ENCODE data around the gene SSPN.

Gene SSPN

GRCh38 chr12:26188127-26188526 is 7.2 kb upstream of the SSPN start:
- no peak for DNase-seq

DNA sequence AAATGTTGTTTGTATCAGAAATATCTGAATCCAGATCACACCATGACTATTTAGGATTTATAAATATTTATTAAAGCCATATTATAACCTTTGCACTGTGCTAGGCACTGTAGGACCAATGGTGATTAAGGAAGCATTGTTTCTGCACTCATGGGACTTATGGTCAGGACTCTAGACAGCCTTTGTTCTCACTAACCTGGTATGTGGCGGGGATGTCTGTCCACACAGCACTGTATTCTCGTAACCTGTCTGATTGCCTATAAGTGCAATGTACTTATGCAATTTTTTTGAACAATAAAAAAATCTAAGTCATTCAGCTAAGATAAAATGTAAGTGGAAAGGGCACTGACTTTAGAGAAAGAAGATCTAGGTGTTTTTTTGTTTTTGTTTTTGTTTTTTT is 6.7 kb upstream of the SSPN start:
- no peak for DNase-seq

- no peak for DNase-seq
Observed at GRCh38 chr12:26192142-26192541, 3.2 kb upstream of the SSPN start.

- DNase-seq = no peak
Observed at GRCh38 chr12:26193539-26193938, 1.8 kb upstream of the SSPN start.

GRCh38 chr12:26195641-26196420 is 458 bp downstream of the SSPN start:
- peak; percentile 22 to 24 for DNase-seq

DNA sequence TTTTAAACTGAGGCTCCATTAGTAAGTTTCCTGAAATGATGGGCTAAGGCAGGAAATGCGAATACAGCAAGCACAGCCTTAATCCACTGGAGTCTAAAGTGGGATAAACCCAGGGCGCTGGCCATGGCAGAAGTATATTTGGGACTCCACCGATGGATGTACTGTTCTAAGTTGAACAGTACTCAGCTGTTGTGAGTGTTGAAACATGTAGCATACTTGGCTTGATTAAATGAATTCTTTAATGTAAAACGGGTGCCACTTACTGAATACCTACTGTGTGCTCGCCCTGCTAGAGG is 996 bp downstream of the SSPN start:
- DNase-seq = no peak

GRCh38 chr12:26197832-26198231 is 2.5 kb downstream of the SSPN start:
- DNase-seq = no peak

DNA sequence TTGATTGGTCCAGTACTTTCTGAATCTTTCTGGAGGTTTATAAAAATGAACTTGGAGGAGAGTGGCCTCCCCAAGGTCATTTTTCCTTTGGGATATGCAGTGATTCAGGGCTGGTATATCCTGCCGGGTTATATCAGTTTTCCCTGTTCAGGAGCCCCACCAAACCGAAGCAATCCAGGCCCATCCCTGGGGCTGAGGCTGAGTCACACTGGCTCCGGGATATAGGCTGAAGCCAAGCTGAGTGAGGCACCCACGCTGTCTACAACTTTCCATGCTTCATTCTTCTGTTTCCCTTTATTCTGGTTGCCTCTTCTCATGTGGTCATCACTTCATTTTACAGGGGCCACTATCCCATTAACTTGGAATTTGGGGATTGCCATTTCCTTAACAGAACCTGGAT is 3.4 kb downstream of the SSPN start:
- no peak for DNase-seq

DNA sequence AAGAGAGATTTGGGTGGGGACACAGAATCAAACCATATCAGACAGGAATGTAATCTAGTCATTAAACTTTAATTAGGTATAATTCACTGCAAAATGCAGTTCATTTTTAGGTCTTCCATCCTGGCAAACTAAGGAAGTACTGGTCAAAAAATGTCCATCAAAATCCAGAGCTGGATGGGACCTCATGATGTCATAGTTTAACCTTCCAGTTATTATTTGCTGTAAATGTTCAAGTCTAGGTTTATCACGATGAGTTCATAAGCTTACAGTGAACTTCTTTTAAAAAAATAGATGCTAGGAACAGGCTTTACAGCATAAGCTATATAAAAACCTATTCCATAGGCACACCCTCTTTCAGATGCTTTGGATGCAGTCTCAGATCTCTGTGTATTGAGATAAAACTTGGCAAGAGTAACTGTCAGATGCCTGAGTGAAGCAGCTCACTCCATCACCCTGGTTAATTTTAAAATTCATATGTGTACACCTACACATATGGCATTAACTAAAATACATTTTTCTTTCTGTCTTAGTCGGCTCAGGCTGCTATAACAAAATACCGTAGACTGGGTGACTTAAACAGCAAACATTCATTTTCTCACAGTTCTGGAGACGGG is 7.9 kb downstream of the SSPN start:
- DNase-seq = no peak

GRCh38 chr12:26204612-26205289 is 9.4 kb downstream of the SSPN start:
- no peak for DNase-seq

- no peak for DNase-seq
Observed at GRCh38 chr12:26205298-26205697, 9.9 kb downstream of the SSPN start.

DNA sequence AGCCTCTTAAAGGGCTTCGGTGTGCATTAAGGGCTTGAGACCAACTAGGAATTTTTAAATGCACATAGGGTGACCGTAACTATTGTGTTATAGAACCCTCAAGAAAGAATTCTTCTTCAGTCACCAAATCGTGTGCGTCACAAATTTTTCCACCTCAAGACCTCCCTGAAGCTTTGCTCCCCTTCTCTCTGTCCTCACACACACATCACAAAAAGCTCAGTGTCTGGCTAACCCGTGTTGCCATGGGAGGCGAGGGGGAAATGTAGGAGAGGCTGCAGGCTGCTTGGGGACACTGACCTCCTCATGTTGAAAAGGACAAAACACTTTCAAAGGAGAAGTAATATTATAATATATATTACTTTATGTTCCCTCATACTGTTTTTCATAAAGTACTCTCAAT is 10.6 kb downstream of the SSPN start:
- DNase-seq = no peak

GRCh38 chr12:26211331-26211730 is 16.0 kb downstream of the SSPN start:
- DNase-seq = no peak

GRCh38 chr12:26212396-26212795 is 17.0 kb downstream of the SSPN start:
- DNase-seq = no peak

- no peak for DNase-seq
Observed at GRCh38 chr12:26212988-26213387, 17.6 kb downstream of the SSPN start.

- DNase-seq = no peak
Observed at GRCh38 chr12:26214121-26214520, 18.7 kb downstream of the SSPN start.

- no peak for DNase-seq
Observed at GRCh38 chr12:26219736-26220135, 24.4 kb downstream of the SSPN start.

DNA sequence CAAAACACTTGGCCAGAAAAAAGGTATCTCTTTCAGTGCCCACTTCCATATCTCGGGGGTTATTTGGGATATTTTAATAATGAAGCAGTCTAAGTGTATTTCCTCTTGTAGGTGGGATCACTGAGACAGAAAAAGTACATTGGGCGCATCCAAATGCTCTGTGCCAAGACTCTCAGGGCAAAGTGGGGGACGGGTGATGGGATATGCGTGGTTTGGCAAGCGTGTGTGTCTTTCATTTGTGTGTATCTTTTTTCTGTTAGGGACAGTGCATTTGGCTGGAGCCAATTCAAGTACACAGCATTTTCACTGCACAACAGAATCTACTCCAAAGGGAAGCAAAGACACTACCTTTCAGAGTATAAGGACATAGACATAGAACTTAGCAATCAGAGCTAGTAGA is 29.3 kb downstream of the SSPN start:
- DNase-seq = no peak

DNA sequence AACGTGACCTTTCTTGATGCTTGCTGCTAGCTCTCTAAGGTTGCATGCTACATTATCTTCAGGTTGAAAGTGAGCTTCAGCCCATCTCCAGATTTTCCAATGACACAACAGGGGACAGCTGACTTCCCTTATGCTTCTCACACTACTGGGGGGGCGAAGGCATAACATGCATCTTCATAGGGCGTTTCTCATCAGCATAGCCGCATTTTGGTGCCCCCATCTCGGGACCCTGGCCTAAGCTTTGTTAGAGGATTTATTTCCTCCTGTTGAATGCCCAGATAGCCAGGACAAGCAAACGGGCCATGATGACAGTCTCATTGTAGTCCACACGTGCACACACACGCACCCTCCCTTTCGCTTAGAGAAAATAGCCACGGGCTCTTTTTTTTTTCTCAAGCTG is 30.7 kb downstream of the SSPN start:
- DNase-seq = no peak

GRCh38 chr12:26226629-26227360 is 31.4 kb downstream of the SSPN start:
- DNase-seq = peak in 1 of 2 experiments; percentile 18

- DNase-seq = no peak
Observed at GRCh38 chr12:26227361-26227745, 32.0 kb downstream of the SSPN start.

DNA sequence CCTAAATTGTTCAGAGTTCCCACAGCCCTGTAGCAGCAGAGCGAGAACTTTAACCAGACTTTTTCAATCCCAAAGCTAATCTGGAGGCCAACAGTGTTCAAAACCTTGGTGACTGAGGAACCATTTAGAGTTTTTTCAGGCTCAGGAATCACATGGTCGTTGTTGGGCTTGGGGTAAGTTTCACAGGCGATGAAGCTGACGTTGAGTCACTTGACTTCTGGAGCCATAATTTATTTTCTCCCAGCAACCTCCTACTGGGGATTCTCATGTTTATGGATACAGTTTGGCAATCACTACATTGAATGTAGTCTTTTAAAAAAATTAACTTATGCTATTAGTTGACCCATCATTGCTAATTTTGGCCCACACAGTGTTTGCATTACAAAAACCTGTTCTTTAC is 34.5 kb downstream of the SSPN start:
- no peak for DNase-seq

GRCh38 chr12:26231470-26231869 is 36.1 kb downstream of the SSPN start:
- no peak for DNase-seq

- no peak for DNase-seq
Observed at GRCh38 chr12:26231921-26232320, 36.5 kb downstream of the SSPN start.
